Epithelial cell of proximal tubule (primary cell): ENCODE measurements around the gene AKIRIN1. TPM values are rescaled to one million over a fixed set of nuclear protein-coding genes. Genes with fewer than 3 reads are reported as not detected.
"Not testable (repeated sequence)": the region's sequence is repeated elsewhere in the genome, so short reads cannot be mapped to it uniquely, and the experiment has no call there.

Source experiments
- DNase-seq: peaks from one replicate; pipeline ENCODE4 v3.0.0-alpha.2; 2011; ENCODE audit warnings: low read depth
- H3K4me3 ChIP-seq: 2 replicates; pipeline ENCODE4 v1.5.1; 2011; ENCODE audit warnings: low read depth, mild to moderate bottlenecking, low read length
- CTCF ChIP-seq: conservative IDR thresholded peaks from 2 replicates; pipeline ENCODE4 v1.5.1; 2012; ENCODE audit warnings: low read depth, mild to moderate bottlenecking, low read length
- total RNA-seq: library from RNA; depleted of rRNA; stranded (reverse); fragments of >200 nt; gene quantifications from 2 replicates; pipeline ENCODE4 v1.2.3, GENCODE V29; 2015

The AKIRIN1 gene
- total RNA-seq, 1 donor from 2014 or later = 33.4 TPM

- no peak for TF ChIP-seq CTCF
- H3K4me3 ChIP-seq = no peak overlapping the region
- no peak for DNase-seq
Observed at GRCh38 chr1:38958967-38959366, 32.1 kb upstream of the AKIRIN1 start.

- no peak overlapping the region for H3K4me3 ChIP-seq
- TF ChIP-seq CTCF = no peak
- DNase-seq = no peak
Observed at GRCh38 chr1:38962113-38962512, 29.0 kb upstream of the AKIRIN1 start.

GRCh38 chr1:38962560-38962959 lies 28.5 kb upstream of the AKIRIN1 start:
- no peak for TF ChIP-seq CTCF
- DNase-seq = no peak
- H3K4me3 ChIP-seq = no peak overlapping the region

- DNase-seq = no peak
- TF ChIP-seq CTCF = peak; percentile 34
- H3K4me3 ChIP-seq = no peak overlapping the region
Observed at GRCh38 chr1:38964140-38964548, 26.9 kb upstream of the AKIRIN1 start.

- DNase-seq, H3K4me3 ChIP-seq: not testable (repeated sequence)
Observed at GRCh38 chr1:38973145-38973544, 17.9 kb upstream of the AKIRIN1 start.

- no peak overlapping the region for H3K4me3 ChIP-seq
- DNase-seq = no peak
- TF ChIP-seq CTCF = no peak
Observed at GRCh38 chr1:38973659-38974437, 17.2 kb upstream of the AKIRIN1 start.

GRCh38 chr1:38977399-38978244 lies 13.5 kb upstream of the AKIRIN1 start:
- not testable (repeated sequence) for H3K4me3 ChIP-seq, DNase-seq

GRCh38 chr1:38978245-38978542 lies 12.9 kb upstream of the AKIRIN1 start:
- H3K4me3 ChIP-seq, DNase-seq: not testable (repeated sequence)

GRCh38 chr1:38979380-38979779 lies 11.7 kb upstream of the AKIRIN1 start:
- not testable (repeated sequence) for DNase-seq, H3K4me3 ChIP-seq
